Stimulated activated CD4-positive, alpha-beta T cell treated with anti-CD3 and anti-CD28 coated beads, TNF-alpha, amount 100 ng/mL, for 1 hour (primary cell): ENCODE data around the gene SORCS3.
"Not testable (repeated sequence)": the region's sequence is repeated elsewhere in the genome, so short reads cannot be mapped to it uniquely, and the experiment has no call there.

Experiments
- DNase-seq, 3 donors: peaks; one replicate each; pipeline ENCODE4 v3.0.0-alpha.2; 2020; ENCODE audit warnings: low read depth in 3 of 3, low spot score in 1 of 3

SORCS3 gene

DNA sequence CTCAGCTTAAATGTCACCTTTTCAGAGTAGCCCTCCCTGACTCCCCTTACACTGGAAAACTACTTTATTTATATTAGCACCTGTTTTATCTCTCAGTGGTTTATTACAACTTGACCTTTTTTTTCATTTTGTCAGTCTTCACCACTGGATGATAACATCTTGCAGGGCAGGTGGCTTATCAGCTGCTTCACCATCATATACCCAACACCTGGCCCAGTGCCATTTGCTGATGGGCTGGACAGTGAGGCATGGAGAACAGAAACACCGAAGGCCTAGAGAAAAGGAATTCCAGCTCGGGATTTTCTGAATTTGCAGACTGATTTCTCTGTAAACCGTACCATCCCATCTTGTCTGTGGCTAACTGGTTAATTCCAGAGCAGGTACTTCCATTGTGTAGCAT lies 48.5 kb downstream of the SORCS3 start:
- DNase-seq = no peak

DNA sequence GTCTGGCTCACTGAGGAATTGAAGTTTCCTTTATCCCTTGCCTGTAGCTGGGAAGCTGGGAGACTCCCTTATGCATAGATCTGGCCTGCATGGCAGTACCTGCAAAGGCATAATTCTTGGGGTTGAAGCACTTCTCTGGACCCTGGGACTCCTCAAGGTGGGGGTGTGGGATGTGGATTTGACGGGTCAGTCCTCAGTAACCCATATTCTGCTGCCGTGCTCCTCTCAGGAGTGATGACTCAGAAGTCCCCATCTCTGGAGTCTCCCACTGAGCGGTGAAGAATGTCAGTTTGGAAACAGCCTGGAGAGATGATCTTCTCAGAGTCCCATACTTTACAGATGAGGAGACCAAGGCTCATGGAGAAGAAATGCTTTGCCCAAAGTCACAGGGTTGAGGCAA lies 49.0 kb downstream of the SORCS3 start:
- no peak for DNase-seq

DNA sequence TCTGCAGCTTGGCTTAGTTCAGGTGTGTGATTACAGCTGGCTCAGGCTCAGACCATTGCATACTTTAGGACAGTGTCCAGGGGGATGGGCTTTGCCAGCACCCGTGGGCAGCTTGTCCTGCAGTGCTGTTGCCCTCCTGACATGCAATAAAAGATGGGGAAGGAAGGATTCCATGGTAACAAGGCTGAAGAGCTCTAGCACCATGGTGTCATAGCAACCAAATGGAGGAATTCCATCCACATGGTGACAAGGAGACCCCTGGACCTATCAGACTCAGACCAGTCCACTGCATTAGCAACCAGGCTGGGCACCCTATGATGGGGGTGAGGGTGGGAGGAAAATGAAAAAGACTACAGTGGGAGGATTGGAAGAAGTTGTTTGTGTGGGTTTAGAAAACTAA lies 49.9 kb downstream of the SORCS3 start:
- DNase-seq = no peak

DNA sequence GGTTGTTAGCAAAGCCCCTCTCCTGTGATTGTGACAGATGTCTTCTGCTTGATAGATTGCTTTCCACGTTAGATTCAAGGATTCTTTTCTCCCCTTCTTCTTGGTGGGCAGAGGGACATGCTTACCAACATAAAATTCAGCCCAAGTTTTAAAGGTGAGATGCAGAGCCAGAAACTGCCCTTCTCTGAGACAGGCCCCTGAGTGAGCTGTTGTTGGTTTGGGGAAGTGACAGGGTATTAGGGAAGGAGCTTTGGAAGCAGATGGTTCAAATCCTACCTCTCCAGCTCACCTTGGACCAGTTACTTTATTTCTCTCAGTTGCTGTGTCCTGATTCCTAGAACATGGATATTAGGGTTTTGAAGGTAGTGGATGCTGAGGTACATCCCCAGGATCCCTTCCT lies 53.0 kb downstream of the SORCS3 start:
- DNase-seq = no peak

DNA sequence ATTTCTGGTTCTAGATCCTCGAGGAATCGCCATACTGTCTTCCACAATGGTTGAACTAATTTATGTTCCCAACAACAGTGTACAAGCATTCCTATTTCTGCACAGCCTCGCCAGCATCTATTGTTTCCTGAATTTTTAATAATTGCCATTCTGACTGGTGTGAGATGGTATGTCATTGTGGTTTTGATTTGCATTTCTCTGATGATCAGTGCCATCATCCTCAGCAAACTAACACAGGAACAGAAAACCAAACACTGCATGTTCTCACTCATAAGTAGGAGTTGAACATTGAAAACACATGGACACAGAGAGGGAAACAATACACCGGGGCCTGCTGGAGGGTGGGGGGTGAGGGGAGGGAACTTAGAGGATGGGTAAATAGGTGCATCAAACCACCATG lies 62.2 kb downstream of the SORCS3 start:
- DNase-seq = not testable (repeated sequence)

DNA sequence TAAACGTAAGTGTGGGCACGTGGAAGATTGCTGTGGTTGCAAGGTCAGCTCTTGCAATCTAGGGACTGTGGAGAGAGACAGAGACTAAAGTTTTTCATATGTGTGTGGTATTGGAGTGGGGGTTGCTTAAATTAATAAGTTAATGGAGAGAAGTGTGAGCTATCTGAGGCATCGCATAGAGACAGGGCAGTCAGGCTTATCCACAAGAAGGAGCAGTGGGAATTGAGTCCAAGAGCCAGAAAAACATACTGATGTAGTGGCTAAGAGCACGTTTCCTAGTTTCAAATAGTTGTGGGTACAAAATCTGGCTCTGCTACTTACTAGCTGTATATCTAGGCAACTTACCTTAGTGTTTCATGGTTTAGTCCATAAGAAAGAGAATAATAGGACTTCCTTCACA lies 65.8 kb downstream of the SORCS3 start:
- DNase-seq = no peak

DNA sequence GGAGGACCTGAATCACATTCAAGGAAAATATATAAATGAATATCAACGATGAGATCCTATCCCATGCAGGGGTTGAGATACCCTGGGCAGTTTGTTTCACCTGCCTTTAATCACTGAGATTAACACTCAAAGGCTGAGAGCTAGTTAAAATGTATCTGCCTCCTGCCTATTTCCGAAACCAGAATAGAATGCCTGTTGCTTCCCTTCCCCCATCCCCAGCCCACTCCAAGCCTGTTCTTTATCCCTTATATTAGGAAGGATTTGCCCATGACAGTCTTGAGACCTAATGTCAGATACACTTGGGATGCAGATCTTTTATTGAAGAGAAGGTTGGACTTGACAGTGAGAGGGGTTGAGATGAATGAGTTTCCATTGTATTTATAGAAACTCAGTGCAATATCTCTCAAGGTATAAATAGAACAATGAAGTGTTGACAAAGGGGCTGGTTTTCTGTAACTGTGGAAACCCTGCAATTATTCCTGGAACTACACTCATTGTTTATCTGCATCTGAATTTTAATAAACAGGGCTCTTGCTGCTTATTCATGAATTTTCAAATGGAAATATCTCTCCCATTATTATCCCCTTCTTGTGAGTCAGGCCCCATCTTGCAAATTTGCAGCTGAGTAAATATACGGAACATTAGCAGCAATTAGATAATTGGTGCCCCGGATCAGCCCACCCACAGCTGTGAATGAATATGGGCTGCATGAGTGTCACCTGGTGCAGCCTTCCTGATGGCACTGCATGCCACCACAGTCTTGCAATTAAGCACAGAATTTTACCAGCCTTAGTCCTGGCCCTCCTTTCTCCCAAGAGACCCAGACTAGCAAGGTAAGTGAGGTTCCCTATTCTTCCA lies 66.7 kb downstream of the SORCS3 start:
- no peak for DNase-seq

DNA sequence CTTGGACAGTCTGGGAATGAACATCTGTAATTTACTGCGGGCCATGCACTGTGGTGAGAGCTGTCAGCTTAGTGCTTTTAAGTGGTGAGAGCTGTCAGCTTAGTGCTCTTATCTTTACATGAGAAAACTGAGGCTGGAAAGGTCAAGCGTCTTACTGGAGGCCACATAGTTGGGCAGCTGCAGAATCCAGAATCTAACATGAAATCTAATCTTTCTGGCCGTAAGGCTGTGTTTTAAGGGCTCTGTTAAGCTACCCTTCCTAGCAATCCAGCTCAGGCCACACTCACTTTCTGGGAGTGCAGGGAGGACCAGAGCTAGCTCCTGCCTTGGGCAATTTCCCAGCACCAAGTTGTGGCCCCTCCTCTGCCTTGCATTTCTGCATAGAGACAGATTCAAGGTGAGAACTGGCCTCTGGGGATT lies 70.2 kb downstream of the SORCS3 start:
- no peak for DNase-seq

DNA sequence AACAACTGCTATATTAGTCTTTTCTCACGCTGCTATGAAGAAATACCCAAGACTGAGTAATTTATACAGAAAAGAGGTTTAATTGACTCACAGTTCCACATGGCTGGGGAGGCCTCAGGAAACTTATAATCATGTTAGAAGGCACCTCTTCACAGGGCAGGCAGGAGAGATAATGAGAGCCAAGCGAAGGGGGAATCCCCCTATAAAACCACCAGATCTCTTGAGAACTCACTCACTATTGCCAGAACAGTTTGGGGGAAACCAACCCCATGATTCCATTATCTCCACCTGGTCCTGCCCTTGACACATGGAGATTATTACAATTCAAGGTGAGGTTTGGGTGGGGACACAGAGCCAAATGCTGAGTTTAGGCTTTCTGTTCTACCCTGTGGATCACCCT lies 89.5 kb downstream of the SORCS3 start:
- not testable (repeated sequence) for DNase-seq

DNA sequence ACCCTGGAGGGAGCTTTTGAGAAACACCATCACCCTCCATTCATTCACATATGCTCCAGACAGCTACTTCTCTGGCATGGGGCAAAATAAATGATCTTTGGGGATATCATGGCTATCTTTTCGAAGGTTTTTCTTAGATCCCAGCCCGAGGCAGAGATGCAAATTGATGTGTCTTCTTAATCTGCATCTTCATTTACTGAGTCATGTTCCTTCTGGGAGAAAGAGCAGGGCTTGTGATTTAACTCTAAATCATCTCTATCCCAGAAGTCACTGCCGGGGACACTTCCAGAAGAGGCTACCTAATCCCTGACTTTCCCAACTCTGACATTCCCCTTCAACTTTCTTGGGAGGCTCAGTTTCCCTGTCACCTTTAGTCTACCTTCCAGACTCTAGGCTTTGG lies 90.1 kb downstream of the SORCS3 start:
- no peak for DNase-seq

DNA sequence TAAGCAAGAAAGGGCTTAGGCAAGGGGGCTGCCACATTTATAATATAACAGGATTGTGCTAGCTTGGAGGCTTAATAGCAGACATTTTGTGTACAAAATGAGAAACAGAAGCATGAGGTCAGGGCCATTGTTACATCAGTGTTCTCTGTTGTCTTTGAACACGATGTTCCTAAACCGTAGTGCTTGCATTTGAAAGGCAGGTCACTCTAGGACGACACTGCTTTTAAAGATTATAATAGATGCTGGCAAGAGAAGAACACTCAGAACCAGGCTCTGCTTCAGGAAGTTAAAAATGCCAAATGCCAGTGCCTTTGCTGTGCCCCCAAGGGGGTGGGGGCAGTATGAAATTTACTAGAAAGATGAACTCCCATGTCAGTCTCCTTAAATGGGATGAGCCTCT lies 91.1 kb downstream of the SORCS3 start:
- no peak for DNase-seq

DNA sequence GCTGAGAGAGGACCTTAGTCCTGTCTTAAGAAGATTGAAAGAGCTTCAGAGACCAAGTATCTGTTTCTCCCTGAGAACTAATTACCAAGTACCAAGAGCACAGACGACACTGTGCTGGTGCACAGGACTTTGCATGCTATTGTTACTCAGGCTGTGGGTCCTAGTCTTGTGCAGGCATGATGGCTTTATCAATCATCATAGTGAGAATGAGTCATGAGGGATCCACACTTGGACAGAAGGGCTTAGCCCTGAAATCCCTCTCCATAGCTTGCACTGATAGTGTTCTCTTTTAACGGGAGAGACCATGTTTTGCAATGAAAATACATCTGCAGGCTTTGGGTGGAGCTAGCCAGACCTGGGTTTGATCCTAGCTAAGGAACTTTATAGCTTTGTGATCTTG lies 93.3 kb downstream of the SORCS3 start:
- no peak for DNase-seq

DNA sequence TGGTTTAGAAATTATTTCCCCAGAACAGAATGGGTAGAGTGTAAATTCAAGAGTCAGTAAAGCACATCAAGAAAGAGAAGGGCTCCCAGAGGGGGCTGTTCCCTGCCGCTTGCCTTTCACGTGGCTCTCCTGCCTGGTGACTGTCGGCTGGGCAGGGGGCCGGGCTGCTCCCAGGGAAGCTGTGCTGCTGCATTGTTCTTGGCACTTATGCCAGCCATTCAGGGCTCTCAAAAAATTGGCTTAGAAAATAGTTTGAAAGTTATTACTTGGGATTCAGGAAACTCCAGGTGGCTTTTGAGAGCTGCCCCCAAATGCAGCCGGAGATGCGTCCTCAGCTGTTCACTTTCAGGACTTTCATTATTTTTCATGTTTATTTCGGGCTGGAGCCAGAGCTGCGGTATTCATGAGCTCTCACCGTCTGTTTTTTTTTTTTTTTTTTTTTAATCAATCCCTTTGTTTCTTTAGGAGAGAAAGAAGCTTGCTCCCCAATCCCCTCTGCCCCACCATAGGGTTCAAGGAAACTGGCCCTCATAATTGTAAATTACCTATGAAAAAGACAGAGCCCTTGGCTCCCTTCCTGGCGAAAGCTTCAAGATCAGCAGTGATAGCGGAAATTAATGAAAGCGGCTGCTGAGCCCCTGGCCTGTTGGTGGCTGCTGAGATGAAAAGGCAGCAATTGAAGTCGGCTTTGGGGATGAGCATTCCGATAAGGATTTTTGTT lies 94.1 kb downstream of the SORCS3 start:
- DNase-seq = no peak

DNA sequence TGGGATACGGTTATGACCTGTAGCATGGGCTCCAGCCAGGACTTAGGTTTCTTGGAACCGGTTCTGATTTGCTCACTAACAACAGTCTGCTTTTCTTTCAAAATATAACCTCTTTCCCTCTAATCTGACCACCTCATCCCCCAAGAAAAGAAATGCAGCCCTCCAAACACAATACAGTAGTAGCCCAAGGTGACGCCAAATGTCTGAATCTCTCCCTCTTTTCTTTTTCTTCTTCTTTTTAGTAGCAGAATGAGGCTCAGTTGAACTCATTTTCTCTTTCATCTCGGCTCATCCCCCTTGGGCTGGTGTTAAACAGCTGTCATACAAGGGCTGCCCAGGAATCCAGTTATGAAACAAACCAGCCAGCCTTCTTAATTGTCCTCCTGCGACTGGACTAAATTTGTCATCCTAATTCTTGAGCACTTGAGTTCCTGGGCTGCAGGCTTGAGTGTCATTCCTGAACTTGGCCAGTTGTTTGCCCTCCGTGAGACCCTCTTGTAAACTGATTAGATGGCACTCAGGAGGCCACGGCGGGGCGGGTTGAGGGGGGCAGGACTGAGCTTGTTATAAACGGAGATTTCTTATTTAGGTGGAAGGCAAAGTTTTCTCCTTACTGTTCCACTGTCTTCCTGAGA lies 94.8 kb downstream of the SORCS3 start:
- DNase-seq = no peak

DNA sequence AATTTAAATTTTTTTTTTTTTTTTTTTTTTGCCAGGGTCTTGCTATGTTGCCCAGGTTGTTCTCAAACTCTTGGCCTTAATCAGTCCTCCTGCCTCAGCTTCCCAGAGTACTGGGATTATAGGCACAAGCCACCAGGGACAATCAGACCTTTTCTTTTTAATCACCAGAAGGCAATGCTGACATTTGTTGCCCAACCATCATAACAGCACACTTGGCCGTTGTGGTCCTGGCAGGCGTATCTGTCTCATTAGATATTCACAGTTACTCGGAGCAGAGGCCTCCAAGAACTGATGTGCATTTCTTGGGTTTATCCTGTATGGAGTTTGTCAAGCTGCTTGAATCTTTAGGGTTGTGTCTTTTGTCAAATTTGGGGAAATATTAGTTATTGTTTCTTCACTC lies 100.0 kb downstream of the SORCS3 start:
- DNase-seq = no peak

DNA sequence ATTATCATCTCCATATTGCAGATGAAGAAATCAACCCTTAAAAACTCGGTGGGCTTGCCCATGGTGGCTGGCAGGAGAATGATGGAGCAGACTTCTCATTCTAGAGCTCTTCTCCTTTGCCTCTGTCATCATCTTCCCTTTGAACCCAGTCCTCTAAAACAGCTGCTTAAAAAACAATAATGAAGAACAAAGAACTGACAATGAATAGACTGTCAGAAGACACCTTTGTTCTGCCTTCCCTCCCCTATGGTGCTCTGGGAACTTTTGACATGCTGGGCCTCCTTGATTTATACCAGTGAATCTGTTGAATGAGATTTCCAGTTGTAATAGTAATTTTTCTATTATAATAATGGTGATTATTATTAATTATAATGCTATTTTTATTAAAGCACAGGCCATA lies 103.0 kb downstream of the SORCS3 start:
- DNase-seq = no peak

DNA sequence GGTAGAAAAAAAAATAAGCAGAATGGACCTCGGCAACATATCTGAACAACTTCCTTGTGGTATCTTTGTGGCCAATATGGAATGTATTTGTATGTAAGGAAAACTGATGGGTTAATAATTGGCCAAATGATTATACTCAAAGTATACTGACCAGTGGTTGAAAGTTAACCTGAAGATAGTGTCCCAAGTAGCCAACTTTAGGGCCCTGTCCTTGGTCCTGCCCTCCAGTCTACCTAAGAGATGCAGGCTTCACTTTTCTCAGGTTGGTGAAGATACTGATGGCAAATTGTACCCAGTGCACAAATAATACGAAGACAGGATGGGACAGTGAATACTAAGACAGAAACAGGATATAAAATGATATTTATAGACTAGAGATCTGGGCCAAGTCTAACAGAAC lies 109.2 kb downstream of the SORCS3 start:
- no peak for DNase-seq

DNA sequence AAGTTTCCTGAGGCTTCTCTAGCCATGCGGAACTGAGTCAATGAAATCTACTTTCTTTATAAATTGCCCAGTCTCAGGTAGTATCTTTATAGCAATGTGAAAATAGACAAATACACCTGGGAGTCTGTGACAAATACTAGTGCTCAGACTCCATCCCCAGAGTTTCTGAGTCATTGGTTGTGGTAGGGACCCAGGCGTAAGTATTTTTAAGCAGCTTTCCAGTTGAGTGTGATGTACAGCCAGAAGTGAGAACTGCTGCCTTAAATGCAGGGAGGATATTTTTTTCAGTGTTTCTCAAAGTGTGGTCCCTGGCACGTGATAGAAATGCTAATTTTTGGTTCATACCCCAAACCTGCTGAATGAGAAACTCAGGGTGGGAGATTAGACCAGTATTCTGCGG lies 121.7 kb downstream of the SORCS3 start:
- no peak for DNase-seq

DNA sequence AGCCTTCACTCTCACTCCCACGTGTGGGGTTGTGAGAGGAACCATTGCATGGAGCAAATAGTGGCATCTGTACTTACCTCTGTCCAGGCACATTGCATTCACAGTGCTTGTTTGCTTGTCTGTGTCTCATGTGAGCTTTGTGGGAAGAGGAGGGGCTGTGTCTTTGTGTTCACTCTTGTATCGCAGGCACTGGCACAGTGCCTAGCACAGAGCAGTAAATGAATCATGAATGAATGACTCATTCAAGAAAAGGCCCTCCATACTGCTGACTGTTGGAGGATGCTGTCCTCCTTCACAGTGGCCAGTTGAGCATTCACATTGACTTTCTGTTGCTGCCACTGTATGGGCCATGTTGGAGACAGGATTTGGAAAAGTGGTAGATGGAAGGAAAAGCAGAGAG lies 125.3 kb downstream of the SORCS3 start:
- no peak for DNase-seq

DNA sequence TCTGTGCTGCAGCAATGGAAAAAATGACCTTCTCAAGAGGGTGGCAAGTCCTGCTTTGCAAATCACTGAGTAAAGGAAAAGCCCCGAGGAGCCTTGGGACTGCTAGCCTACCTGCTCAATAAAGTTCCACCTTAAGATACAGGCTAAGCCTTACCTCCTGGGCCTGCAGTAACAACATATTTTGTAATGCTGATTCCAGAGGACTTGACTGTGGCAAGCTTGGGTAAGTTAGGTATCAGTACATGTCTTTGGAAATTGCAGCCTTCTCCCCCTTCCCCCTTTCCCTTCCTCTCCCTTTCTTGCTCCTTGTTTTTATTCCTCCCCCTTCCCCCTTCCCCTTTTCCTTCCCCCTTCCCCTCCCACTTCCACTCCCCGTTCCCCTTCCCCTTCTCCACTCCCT lies 126.2 kb downstream of the SORCS3 start:
- DNase-seq = no peak

DNA sequence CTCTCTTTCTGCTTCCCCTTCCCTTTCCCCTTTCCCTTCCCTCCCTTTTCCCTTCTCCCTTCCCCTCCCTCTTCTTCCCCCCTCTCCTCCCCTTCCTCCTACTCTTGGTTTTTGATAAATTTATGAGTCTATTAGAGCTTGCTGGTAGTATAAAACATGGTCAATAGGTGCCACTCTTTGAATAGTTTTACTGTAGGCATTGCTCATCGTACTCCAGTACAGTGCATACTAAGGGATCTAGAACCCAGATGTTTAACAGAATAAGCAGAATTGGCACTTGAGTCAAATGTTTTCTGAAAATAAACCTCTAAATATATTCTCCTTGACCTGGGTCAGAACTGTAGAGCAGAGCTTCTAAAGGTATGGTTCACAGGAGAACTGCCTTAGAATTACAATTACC lies 126.7 kb downstream of the SORCS3 start:
- DNase-seq = no peak

DNA sequence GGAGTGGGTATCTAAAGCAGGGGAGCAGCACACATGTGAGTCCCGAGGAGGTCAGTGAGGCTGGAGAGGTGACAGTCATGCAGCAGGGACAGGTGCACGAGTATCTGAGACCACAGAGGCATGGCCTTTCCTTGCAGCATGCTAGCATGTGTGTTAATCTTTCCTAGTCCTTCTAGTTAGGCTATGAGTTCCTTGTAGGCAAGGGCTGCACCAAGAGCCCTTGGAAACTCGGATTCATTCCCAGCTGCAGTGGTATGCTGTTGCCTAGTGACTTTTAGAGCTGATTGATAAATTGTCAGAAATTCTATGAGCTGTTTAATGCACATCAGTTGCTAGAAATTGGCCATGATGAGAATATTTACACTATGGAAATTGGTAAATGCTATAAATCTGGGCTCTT lies 132.0 kb downstream of the SORCS3 start:
- DNase-seq = no peak
